Stimulated activated CD4-positive, alpha-beta T cell treated with anti-CD3 and anti-CD28 coated beads, Interleukin-12 subunit alpha, Interleukin-12 subunit beta, amount 100 ng/mL, for 4 hours (primary cell): Measurements from ENCODE around the gene SLC24A4.
"Not testable (repeated sequence)": the region's sequence is repeated elsewhere in the genome, so short reads cannot be mapped to it uniquely, and the experiment has no call there.

Experiments
- DNase-seq: peaks from one replicate; pipeline ENCODE4 v3.0.0-alpha.2; 2020

SLC24A4 gene

GRCh38 chr14:92373336-92373735, 50.4 kb downstream of the SLC24A4 start:
- DNase-seq = no peak

GRCh38 chr14:92380131-92380530, 57.2 kb downstream of the SLC24A4 start:
- DNase-seq = no peak

- DNase-seq = no peak
Observed at GRCh38 chr14:92380582-92380981, 57.6 kb downstream of the SLC24A4 start.

GRCh38 chr14:92382677-92383076, 59.7 kb downstream of the SLC24A4 start:
- DNase-seq = no peak

GRCh38 chr14:92383805-92384204, 60.8 kb downstream of the SLC24A4 start:
- DNase-seq = no peak

- no peak for DNase-seq
Observed at GRCh38 chr14:92384461-92385133, 61.6 kb downstream of the SLC24A4 start.

GRCh38 chr14:92385561-92385960, 62.6 kb downstream of the SLC24A4 start:
- no peak for DNase-seq

- no peak for DNase-seq
Observed at GRCh38 chr14:92386165-92386564, 63.2 kb downstream of the SLC24A4 start.

- no peak for DNase-seq
Observed at GRCh38 chr14:92386637-92387036, 63.7 kb downstream of the SLC24A4 start.

- no peak for DNase-seq
Observed at GRCh38 chr14:92387578-92387977, 64.6 kb downstream of the SLC24A4 start.

GRCh38 chr14:92389598-92390158, 66.7 kb downstream of the SLC24A4 start:
- no peak for DNase-seq

GRCh38 chr14:92391726-92392125, 68.8 kb downstream of the SLC24A4 start:
- no peak for DNase-seq

- no peak for DNase-seq
Observed at GRCh38 chr14:92392711-92393110, 69.7 kb downstream of the SLC24A4 start.

GRCh38 chr14:92397150-92397952, 74.4 kb downstream of the SLC24A4 start:
- no peak for DNase-seq

GRCh38 chr14:92397953-92398564, 75.1 kb downstream of the SLC24A4 start:
- no peak for DNase-seq

- no peak for DNase-seq
Observed at GRCh38 chr14:92398888-92399636, 76.1 kb downstream of the SLC24A4 start.

GRCh38 chr14:92400579-92401444, 77.8 kb downstream of the SLC24A4 start:
- no peak for DNase-seq

GRCh38 chr14:92401561-92401960, 78.6 kb downstream of the SLC24A4 start:
- no peak for DNase-seq

GRCh38 chr14:92402500-92402899, 79.5 kb downstream of the SLC24A4 start:
- not testable (repeated sequence) for DNase-seq

GRCh38 chr14:92404018-92404417, 81.1 kb downstream of the SLC24A4 start:
- DNase-seq = no peak

- DNase-seq = no peak
Observed at GRCh38 chr14:92404421-92404820, 81.5 kb downstream of the SLC24A4 start.

- DNase-seq = no peak
Observed at GRCh38 chr14:92404938-92405337, 82.0 kb downstream of the SLC24A4 start.
